Naive thymus-derived CD8-positive, alpha-beta T cell (primary cell): ENCODE data around the gene RFC3. TPM values are rescaled to one million over a fixed set of nuclear protein-coding genes. Genes with fewer than 3 reads are reported as not detected.

Source experiments
- ATAC-seq, 2 donors: fragments of 150-1000 bp; cut with Tn5 transposase in 1 of 2; sonication (Bioruptor Pico), chemical (Tn5 transposase) in 1 of 2; 1 replicate in 1 of 2; 2 replicates in 1 of 2; pipeline ENCODE4 v1.10.0; 2021; ENCODE audit warnings: mild to moderate bottlenecking in 2 of 2, moderate library complexity in 2 of 2
- POLR2A ChIA-PET: fragments of 350-600 bp; sonication (Branson Sonifier 250); formaldehyde crosslinking; loops from one replicate; lab custom pipeline; 2021; ENCODE audit warnings: antibody characterized with exemption; lab: Charles Lee
- DNase-seq, 10 donors: peaks; one replicate each; pipeline versions ENCODE4 v3.0.0 to v3.0.0-alpha.2; 2020 to 2022
- H3K27ac Mint-ChIP-seq, 10 donors: one replicate each; pipeline ENCODE4 v1.8.0; 2020 to 2022; ENCODE audit warnings: mild to moderate bottlenecking in 10 of 10, mixed read lengths in 10 of 10, moderate library complexity in 4 of 10, inconsistent platforms in 1 of 10
- H3K27me3 Mint-ChIP-seq, 5 donors: one replicate each; pipeline ENCODE4 v1.8.0; 2021 to 2022; ENCODE audit warnings: mixed read lengths in 5 of 5
- H3K36me3 Mint-ChIP-seq, 3 donors: one replicate each; pipeline ENCODE4 v1.8.0; 2020 to 2022; ENCODE audit warnings: mixed read lengths in 3 of 3, mild to moderate bottlenecking in 2 of 3, inconsistent platforms in 1 of 3
- H3K4me1 Mint-ChIP-seq, 4 donors: one replicate each; pipeline ENCODE4 v1.8.0; 2021 to 2022; ENCODE audit warnings: mixed read lengths in 4 of 4
- H3K4me3 Mint-ChIP-seq, 10 donors: one replicate each; pipeline ENCODE4 v1.8.0; 2020 to 2022; ENCODE audit warnings: mild to moderate bottlenecking in 10 of 10, mixed read lengths in 10 of 10, moderate library complexity in 6 of 10, inconsistent platforms in 1 of 10
- H3K9me3 Mint-ChIP-seq, 9 donors: one replicate each; pipeline ENCODE4 v1.8.0; 2020 to 2022; ENCODE audit warnings: mixed read lengths in 9 of 9, mild to moderate bottlenecking in 3 of 9, inconsistent platforms in 1 of 9, moderate library complexity in 1 of 9
- polyA plus RNA-seq, 3 donors: library from polyadenylated mRNA; unstranded; fragments of 300-500 nt; fragmentation: Illumina TruSeq; gene quantifications; one replicate each; pipeline ENCODE4 v1.2.3, GENCODE V29; 2021
- total RNA-seq, 8 experiments: library from RNA in 2 of 8; stranded (reverse) in 2 of 8; gene quantifications; one replicate each; pipeline ENCODE4 v1.2.3 and lab custom pipeline; 2021 to 2026

The RFC3 gene
- total and polyA plus RNA-seq, 5 experiments from 2014 or later, result 4.3 to 6.8 (median 5.0) TPM

DNA sequence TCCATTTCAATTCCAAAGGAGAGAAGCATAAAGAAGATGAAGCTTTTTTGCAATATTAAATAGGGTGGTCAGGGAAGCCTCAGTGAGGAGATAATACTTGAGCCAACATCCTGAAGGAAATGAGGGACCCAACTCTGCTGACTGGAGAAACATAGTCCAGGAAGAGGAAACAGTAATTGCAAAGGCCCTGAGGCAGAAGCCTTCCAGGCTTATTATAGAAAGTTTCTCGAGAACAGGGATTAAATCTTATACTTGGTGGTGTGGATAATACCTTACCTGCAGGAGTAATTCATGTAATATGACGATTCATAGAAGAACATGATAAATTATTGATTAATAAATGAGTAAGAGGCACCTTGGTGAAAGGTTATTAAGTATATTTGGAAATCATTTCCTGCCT is 1.0 kb upstream of the RFC3 start:
- ATAC-seq, result no peak
- POLR2A ChIA-PET, result interaction anchor here (2.0 to 2.1 kb wide), 2 partner anchors 30 to 274 kb away, joined by 7 to 8 read pairs; no protein-coding TSS in a partner anchor
- Mint-ChIP-seq H3K4me1 (peaks cover 13 to 19% (median 16%) of the 10 kb centered on the region in 4 donors), H3K36me3 (peaks cover 0 to 8% (median 8%) of the 10 kb centered on the region in 3 donors), H3K27me3 (peaks cover 0 to 2% (median 1%) of the 10 kb centered on the region in 5 donors), H3K4me3 (peak overlapping the region in 8 of 10 donors; percentile 3 to 95 (median 36)), H3K9me3 (no peaks in the 10 kb centered on the region), H3K27ac (no peak overlapping the region)
- DNase-seq, result no peak

DNA sequence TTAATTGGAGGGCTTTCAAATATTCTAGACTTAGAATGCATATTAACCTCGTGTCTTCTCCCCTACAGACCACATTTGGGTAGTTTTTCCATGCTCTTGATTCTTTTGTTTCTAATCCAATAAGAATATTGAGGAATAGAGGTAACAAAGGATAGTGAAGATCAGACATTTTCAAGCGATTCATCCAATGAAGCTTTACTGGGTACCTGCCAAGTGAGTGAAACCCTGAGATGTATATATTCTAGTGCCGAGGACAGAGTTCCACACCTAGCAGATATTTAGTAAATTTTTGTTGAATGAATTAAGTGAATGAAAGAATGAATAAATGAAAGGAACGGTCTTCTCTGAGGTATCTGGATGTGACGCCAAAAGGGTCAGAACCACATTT is 442 bp upstream of the RFC3 start:
- Mint-ChIP-seq H3K27ac (peak overlapping the region; percentile 91 to 97 (median 94)), H3K4me3 (peak overlapping the region; percentile 90 to 98 (median 95)), H3K36me3 (peaks cover 0 to 10% (median 8%) of the 10 kb centered on the region in 3 donors), H3K9me3 (no peaks in the 10 kb centered on the region), H3K4me1 (peaks cover 13 to 19% (median 16%) of the 10 kb centered on the region in 4 donors), H3K27me3 (peaks cover 0 to 2% (median 0%) of the 10 kb centered on the region in 5 donors)
- POLR2A ChIA-PET, result interaction anchor here (0.5 to 2.1 kb wide), 9 partner anchors 20 to 1502 kb away, joined by 3 to 8 read pairs (median 4); partner anchors contain the start of genes BRCA2, N4BP2L2, NBEA and ZAR1L
- ATAC-seq, result peak; percentile 17 to 23
- DNase-seq, result no peak

DNA sequence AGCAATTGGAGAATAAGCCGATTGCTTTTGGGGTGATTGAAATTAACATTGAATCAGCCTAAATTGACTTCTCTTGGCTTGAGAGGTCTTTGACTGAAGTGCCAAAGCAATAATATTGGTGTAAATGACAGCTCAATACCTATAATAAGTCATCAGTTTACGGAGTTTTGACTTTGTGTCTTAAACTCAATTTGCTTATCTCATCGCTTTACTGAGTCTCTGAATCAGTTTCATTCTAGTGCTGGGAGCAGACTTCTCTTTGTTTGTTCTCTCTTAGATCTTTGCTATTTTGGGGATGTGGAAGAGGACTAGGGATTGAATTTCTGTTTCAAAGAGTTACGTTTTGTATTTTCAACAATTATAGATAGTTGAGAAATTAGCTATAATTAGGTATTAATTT is 7.1 kb downstream of the RFC3 start:
- POLR2A ChIA-PET, result no interaction called here
- DNase-seq (no peak), ATAC-seq (no peak)
- Mint-ChIP-seq H3K4me3 (no peak overlapping the region), H3K27me3 (no peaks in the 10 kb centered on the region), H3K36me3 (peaks cover 0 to 64% (median 28%) of the 10 kb centered on the region in 3 donors), H3K4me1 (no peaks in the 10 kb centered on the region), H3K9me3 (no peaks in the 10 kb centered on the region), H3K27ac (no peak overlapping the region)

- no peaks in the 10 kb centered on the region for H3K9me3 Mint-ChIP-seq
- no peak overlapping the region for H3K4me3 Mint-ChIP-seq
- ATAC-seq (no peak), DNase-seq (no peak)
- no peak overlapping the region for H3K27ac Mint-ChIP-seq
- peaks cover 0 to 71% (median 30%) of the 10 kb centered on the region in 3 donors for H3K36me3 Mint-ChIP-seq
- no peaks in the 10 kb centered on the region for H3K4me1 Mint-ChIP-seq
- H3K27me3 Mint-ChIP-seq, result no peaks in the 10 kb centered on the region
- POLR2A ChIA-PET, result no interaction called here
Observed at GRCh38 chr13:33827139-33827538, 9.2 kb downstream of the RFC3 start.

DNA sequence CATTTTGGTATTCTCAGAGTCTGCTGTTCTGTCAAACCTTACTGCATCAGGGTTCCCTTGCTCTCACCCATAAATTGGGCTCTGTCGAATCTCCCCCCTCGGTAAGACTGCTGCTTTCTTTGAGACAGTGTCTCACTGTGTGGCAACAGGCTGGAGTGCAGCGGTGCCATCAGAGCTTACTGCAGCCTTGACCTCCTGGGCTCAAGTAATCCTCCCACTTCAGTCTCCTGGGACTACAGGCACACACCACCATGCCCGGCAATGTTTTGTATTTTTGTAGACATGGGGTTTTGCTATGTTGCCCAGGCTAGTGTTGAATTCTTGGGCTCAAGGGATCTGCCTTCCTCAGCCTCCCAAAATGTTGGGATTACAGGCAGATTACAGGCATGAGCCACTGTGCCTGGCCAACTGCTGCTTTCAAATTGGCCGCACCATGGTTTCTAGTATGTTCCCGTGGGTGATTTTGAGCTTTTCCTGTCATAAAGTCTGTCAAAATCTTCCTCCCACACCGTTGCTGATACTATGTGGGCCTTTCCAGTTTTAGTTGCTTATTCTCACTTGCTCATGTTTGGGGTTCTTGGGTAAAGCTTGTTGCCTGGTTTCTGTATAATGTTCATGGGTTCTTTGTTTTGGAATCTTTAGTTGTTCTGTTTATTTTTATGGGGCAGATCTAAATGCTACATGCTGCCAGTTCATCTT is 10.6 kb downstream of the RFC3 start:
- no peaks in the 10 kb centered on the region for H3K4me1 Mint-ChIP-seq
- H3K36me3 Mint-ChIP-seq, result peaks cover 0 to 72% (median 32%) of the 10 kb centered on the region in 3 donors
- ATAC-seq, result no peak
- no peak overlapping the region for H3K27ac Mint-ChIP-seq
- no peaks in the 10 kb centered on the region for H3K27me3 Mint-ChIP-seq
- no peak overlapping the region for H3K4me3 Mint-ChIP-seq
- no peaks in the 10 kb centered on the region for H3K9me3 Mint-ChIP-seq
- DNase-seq, result no peak
- POLR2A ChIA-PET, result no interaction called here

DNA sequence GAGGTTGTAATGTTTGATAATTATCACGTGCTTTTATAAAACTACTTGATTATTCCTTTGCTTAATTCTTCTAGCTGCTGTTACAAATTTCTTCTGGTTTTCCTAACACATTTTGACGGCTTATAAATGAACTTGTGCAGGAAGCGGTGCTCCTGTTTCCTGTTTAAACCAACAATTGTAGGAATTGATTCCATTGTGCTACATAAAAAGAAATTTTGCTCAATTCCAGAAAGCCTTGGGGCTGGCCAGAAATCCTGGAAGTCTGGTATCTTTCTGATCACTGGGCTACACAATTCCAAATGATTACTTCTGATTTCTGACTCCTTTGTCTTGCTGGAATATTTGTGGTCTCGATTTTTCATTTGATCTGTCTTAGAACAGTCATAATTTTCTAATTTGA is 14.9 kb downstream of the RFC3 start:
- ATAC-seq (no peak), DNase-seq (no peak)
- POLR2A ChIA-PET, result no interaction called here
- Mint-ChIP-seq H3K27ac (no peak overlapping the region), H3K4me3 (no peak overlapping the region), H3K9me3 (no peaks in the 10 kb centered on the region), H3K27me3 (no peaks in the 10 kb centered on the region), H3K4me1 (no peaks in the 10 kb centered on the region), H3K36me3 (peaks cover 10 to 78% (median 36%) of the 10 kb centered on the region in 3 donors)

DNA sequence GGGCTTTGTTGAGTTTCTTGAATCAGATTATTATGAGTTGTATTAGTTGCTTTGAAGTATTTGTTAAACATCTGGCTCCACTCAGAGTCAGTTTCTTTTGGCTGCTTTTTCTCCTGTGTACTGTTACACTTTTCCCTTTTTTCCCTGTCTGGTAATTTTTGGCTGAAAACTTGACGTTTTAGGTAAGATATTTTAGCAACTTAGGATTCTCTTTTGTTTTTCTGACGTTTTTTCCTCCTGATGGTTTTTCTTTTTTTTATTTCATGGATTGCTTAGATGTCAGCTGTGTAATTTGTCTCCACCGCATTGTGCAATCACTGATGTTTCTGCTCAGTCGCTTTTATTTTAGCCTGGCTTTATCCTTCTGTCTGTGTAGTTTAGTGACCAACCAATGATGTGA is 20.7 kb downstream of the RFC3 start:
- POLR2A ChIA-PET, result no interaction called here
- no peak overlapping the region for H3K27ac Mint-ChIP-seq
- ATAC-seq (no peak), DNase-seq (no peak)
- no peak overlapping the region for H3K4me3 Mint-ChIP-seq
- no peaks in the 10 kb centered on the region for H3K4me1 Mint-ChIP-seq
- no peaks in the 10 kb centered on the region for H3K9me3 Mint-ChIP-seq
- no peaks in the 10 kb centered on the region for H3K27me3 Mint-ChIP-seq
- peaks cover 19 to 53% (median 53%) of the 10 kb centered on the region in 3 donors for H3K36me3 Mint-ChIP-seq

GRCh38 chr13:33840402-33840801 is 22.5 kb downstream of the RFC3 start:
- Mint-ChIP-seq H3K4me3 (no peak overlapping the region), H3K4me1 (no peaks in the 10 kb centered on the region), H3K36me3 (peaks cover 15 to 45% (median 44%) of the 10 kb centered on the region in 3 donors), H3K9me3 (no peaks in the 10 kb centered on the region), H3K27me3 (no peaks in the 10 kb centered on the region), H3K27ac (no peak overlapping the region)
- ATAC-seq (no peak), DNase-seq (no peak)
- POLR2A ChIA-PET, result interaction anchor here (0.7 kb wide), 1 partner anchor 54 kb away, joined by 3 read pairs; no protein-coding TSS in a partner anchor

DNA sequence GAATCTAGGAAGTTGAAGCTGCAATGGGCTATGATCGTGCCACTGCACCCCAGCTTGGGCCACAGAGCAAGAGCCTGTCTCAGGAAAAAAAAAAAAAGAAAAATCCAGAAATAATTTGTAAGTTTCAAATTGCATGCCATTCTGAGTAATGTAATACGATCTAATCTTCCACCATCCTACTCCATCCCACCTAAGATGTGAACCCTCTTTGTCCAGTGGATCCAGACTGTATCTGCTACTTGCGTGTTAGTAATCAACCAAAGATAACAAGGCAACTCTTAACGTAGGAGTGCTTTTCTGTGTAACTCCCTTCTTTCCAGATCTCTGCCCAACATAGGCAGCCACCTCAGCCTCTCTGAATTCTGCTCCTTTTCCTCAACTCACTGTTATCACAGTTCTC is 24.3 kb downstream of the RFC3 start:
- Mint-ChIP-seq H3K4me3 (no peak overlapping the region), H3K36me3 (peaks cover 12 to 43% (median 40%) of the 10 kb centered on the region in 3 donors), H3K4me1 (no peaks in the 10 kb centered on the region), H3K27ac (no peak overlapping the region), H3K27me3 (no peaks in the 10 kb centered on the region), H3K9me3 (no peaks in the 10 kb centered on the region)
- DNase-seq (no peak), ATAC-seq (no peak)
- POLR2A ChIA-PET, result no interaction called here

DNA sequence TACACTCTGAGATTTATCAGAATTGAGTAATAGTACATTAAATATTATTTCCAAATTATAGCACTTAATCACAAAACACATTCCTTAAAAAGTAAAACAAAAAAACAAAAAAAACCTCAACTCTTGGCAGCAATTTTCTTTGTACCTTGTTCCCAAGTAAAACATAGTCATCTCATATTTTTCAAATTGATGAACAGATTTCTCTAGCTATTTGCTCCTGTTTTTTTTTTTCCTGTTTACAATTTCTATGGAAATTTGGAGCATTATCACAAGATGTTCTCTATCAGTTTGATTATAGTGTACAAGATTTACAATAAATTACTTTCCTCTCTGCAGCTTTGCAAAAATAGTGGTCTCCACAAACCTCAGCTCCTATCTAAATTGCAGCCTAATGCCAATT is 25.0 kb downstream of the RFC3 start:
- ATAC-seq, result no peak
- no peaks in the 10 kb centered on the region for H3K9me3 Mint-ChIP-seq
- POLR2A ChIA-PET, result no interaction called here
- H3K4me3 Mint-ChIP-seq, result no peak overlapping the region
- H3K36me3 Mint-ChIP-seq, result peaks cover 16 to 47% (median 43%) of the 10 kb centered on the region in 3 donors
- no peaks in the 10 kb centered on the region for H3K27me3 Mint-ChIP-seq
- no peak overlapping the region for H3K27ac Mint-ChIP-seq
- no peak for DNase-seq
- H3K4me1 Mint-ChIP-seq, result no peaks in the 10 kb centered on the region

DNA sequence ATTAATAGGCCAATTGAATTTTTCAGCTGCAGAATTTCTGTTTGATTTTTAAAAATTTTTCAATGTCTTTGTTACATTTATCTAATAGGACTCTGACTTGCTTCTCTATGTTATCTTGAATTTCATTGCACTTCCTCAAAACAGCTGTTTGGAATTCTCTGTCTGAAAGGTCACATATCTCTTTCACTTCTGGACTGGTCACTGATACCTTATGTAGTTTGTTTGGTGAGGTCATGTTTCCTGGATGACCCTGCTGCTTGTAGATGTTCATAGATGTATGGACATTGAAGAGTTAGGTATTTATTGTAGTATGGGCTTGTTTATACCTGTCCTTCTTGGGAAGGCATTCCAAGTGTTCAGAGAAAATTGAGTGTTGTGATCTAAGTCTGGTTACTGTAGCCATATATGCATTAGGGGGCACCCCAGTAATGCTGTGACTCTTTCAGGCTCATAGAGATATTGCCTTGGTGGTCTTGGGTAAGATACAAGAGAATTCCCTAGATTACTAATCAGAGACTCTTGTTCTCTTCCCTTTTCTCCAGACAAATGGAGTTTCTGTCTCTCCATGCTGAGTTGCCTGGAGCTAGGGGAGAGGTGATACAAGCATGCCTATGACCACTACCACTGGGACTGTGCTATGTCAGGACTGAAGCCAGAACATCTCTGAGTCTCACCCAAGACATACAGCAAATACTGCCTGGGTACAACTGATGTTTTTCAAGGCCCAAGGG is 27.8 kb downstream of the RFC3 start:
- POLR2A ChIA-PET, result no interaction called here
- Mint-ChIP-seq H3K4me3 (no peak overlapping the region), H3K27me3 (no peaks in the 10 kb centered on the region), H3K9me3 (no peaks in the 10 kb centered on the region), H3K27ac (no peak overlapping the region), H3K4me1 (no peaks in the 10 kb centered on the region), H3K36me3 (peaks cover 13 to 39% (median 25%) of the 10 kb centered on the region in 3 donors)
- ATAC-seq (no peak), DNase-seq (no peak)

- ATAC-seq (no peak), DNase-seq (no peak)
- H3K4me1 Mint-ChIP-seq, result no peaks in the 10 kb centered on the region
- peaks cover 13 to 39% (median 25%) of the 10 kb centered on the region in 3 donors for H3K36me3 Mint-ChIP-seq
- no peak overlapping the region for H3K4me3 Mint-ChIP-seq
- POLR2A ChIA-PET, result no interaction called here
- no peaks in the 10 kb centered on the region for H3K27me3 Mint-ChIP-seq
- H3K9me3 Mint-ChIP-seq, result no peaks in the 10 kb centered on the region
- no peak overlapping the region for H3K27ac Mint-ChIP-seq
Observed at GRCh38 chr13:33846303-33847062, 28.5 kb downstream of the RFC3 start.
